ENCODE data around the gene TMC6. TPM values are rescaled to one million over a fixed set of nuclear protein-coding genes. Genes with fewer than 3 reads are reported as not detected.
A peak's percentile ranks its signal among the peaks of the same experiment; 100 is the strongest.

TMC6 gene
- total RNA-seq, 1 donor from 2014 or later = 94.4 TPM

DNA sequence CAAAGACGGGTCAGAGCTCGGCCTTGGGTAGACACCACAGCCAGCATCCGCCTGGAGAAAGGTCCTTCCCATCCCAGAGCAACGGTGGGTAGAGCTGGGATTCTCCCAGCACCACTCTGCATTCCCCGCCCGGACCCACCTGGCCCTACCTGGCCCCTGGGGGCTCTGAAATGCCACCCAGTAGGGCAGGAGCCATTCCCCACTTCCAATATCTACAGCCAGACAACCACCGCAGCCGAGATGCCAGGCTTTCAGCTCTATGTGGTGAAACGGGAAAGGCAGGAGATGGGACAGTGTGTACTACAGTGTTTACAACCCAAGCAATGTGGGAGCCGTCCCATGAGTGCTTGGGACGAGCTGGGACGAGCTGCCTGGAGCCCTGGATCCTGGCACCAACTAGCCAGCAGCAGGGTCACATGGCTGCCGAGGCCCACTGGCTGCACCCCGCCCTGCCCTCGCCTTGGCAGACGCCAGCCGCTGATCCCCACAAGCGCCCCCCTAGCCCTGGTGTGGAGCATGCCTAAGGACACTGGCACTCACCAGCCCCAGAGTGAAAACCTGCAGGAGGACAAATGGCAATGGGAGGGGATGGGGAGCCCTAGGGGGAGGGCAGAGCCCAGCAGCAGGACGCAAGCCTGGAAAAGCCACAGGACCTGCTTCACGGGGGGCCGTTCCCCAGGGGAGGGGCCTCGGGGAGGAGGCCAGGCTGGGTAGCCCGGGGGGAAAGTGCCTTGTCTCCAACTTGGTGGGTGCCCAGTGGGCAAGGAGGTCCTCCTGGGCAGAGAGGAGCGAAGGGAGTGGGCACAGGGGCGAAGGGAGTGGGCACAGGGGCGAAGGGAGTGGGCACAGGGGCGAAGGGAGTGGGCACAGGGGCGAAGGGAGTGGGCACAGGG, 13.5 kb downstream of the TMC6 start:
- TF ChIP-seq, protein P1, sequence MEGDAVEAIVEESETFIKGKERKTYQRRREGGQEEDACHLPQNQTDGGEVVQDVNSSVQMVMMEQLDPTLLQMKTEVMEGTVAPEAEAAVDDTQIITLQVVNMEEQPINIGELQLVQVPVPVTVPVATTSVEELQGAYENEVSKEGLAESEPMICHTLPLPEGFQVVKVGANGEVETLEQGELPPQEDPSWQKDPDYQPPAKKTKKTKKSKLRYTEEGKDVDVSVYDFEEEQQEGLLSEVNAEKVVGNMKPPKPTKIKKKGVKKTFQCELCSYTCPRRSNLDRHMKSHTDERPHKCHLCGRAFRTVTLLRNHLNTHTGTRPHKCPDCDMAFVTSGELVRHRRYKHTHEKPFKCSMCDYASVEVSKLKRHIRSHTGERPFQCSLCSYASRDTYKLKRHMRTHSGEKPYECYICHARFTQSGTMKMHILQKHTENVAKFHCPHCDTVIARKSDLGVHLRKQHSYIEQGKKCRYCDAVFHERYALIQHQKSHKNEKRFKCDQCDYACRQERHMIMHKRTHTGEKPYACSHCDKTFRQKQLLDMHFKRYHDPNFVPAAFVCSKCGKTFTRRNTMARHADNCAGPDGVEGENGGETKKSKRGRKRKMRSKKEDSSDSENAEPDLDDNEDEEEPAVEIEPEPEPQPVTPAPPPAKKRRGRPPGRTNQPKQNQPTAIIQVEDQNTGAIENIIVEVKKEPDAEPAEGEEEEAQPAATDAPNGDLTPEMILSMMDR (conservative IDR thresholded peaks at IDR 0.05) = no peak
- Mint-ChIP-seq H3K9me3 (no peaks in the 10 kb centered on the region), H3K4me3 (no peak overlapping the region), H3K27ac (no peak overlapping the region), H3K36me3 (peaks cover 3% of the 10 kb centered on the region), H3K4me1 (ENCODE audit: unreplicated experiment) (peaks cover 6% of the 10 kb centered on the region), H3K27me3 (no peaks in the 10 kb centered on the region)
- DNase-seq (ENCODE audit: extremely low spot score, unreplicated experiment) = no peak

DNA sequence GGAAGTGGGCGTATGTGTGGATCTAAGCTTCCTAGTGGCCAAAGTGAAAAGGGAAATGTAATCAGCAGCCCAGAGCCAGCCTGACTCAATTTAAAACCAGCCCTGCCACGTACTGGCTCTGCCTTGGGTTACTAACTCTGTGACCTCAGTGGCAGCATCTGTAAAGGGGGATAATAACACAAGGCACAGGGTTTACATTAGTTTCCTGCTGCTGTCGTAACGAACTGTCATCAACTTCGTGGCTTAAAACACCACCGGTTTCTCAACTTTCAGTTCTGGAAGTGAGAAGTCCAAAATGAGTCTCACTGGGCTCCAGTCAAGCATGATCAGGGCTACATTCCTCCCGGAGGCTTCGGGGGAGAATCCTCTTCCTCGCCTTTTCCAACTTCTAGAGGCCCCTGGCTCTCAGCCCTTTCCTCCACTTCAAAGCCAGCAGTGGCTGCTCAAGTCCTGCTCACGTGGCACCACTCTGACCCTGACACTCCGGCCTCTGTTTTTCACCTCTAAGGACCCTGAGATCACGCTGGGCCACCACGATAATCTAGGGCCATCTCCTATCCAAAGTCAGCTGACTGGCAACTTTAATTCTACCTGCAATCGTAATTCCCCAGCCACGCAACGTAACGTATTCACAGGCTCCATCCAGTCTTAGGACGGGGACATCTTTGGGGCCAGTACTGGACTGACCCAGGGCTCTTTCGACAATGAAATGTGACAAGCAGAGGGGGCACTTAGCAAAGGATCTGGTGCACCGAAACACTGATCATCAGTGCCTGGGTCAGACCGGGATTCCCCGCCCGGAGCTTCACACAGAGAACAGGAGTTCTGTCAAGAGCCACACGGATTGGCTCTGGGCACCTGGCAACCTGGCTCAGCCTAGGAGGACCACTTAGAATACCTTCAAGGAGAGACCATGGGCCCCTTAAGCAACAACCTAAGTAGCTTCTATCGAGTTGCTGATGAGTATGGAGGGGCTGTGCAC, 14.5 kb downstream of the TMC6 start:
- no peak overlapping the region for H3K4me3 Mint-ChIP-seq
- TF ChIP-seq, protein P1 (conservative IDR thresholded peaks at IDR 0.05) = no peak
- H3K27ac Mint-ChIP-seq = peak overlapping the region; percentile 12
- no peaks in the 10 kb centered on the region for H3K9me3 Mint-ChIP-seq
- H3K27me3 Mint-ChIP-seq = no peaks in the 10 kb centered on the region
- no peak for DNase-seq (ENCODE audit: extremely low spot score, unreplicated experiment)
- H3K4me1 Mint-ChIP-seq (ENCODE audit: unreplicated experiment) = peaks cover 6% of the 10 kb centered on the region
- H3K36me3 Mint-ChIP-seq = peaks cover 3% of the 10 kb centered on the region

DNA sequence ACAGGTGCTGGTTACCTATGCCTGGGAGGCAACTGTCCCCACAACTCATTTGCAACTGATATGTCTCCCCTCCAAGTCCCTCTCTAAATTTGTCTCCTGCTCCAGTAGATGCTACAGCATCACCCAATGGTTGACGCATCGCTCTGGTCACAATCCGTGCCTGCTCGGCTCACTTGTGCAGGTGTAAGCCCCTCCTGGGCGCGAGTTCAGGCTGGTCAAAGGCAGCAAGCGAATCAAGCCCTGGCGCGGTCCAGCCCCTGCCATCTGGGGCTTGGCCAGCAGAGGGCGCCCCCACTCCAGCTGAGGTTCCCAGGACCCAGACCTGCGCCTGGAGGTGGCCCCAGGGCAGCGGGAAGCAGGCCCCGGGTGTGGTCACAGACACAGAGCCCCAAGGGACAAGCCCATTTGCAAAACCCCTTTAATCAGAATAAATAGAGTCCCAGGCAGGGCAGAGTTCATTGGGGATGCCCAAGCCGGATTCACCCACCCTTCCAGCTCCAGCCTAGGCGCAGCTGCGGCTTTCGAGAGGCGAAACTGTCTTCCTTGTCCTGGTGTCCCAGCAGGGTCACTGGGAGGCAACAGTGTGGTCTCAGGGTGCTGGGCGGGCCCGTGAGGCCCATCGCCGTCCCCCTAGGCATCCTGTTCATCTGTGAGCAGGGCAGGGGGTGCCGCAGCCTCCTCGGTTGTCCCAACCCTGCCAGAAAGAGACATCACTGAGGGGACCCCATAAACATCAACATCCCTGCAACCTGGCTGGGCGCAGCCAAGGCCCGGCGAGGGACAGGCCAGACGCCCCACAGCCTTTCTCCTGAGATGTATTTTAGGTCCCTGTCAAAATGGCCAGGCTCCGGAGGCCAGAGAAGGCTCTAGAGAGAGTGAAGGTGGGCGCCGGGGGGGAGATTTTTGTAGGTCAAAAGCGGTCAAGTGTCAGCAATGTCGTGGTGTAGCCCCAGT, 15.8 kb downstream of the TMC6 start:
- H3K27me3 Mint-ChIP-seq = no peaks in the 10 kb centered on the region
- H3K9me3 Mint-ChIP-seq = no peaks in the 10 kb centered on the region
- H3K4me1 Mint-ChIP-seq (ENCODE audit: unreplicated experiment) = peaks cover 6% of the 10 kb centered on the region
- H3K4me3 Mint-ChIP-seq = no peak overlapping the region
- H3K36me3 Mint-ChIP-seq = peaks cover 3% of the 10 kb centered on the region
- TF ChIP-seq, protein P1 (conservative IDR thresholded peaks at IDR 0.05) = peak; percentile 99
- H3K27ac Mint-ChIP-seq = peak overlapping the region; percentile 67
- DNase-seq (ENCODE audit: extremely low spot score, unreplicated experiment) = peak; percentile 90

DNA sequence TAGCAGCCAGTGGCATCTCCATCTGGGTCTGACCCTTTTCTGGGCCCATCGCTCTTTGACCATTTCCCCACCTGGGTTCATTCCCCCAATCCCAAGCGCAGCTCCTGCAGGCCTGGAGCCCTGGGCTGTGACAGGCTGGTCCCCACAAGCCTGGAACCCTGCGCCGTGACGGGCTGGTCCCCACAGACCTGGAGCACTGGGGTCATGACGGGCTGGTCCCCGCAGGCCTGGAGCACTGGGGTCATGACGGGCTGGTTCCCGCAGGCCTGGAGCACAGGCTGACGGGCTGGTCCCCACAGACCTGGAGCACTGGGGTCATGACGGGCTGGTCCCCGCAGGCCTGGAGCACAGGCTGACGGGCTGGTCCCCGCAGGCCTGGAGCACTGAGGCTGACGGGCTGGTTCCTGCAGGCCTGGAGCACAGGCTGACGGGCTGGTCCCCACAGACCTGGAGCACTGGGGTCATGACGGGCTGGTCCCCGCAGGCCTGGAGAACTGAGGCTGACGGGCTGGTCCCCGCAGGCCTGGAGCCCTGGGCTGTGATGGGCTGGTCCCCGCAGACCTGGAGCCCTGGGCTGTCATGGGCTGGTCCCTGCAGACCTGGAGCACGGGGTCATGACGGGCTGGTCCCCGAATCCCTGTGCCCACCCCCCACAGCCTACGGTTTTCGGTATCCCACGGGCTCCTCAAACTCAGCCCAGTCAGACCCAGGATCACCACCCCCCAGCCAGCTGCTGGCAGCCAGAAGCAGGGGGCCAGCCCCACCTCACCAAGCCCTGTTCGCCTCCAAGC, 16.6 kb downstream of the TMC6 start:
- Mint-ChIP-seq H3K36me3 (peaks cover 5% of the 10 kb centered on the region), H3K4me1 (ENCODE audit: unreplicated experiment) (peaks cover 6% of the 10 kb centered on the region)

More for the DNA sequence above, 16.6 kb downstream of the TMC6 start:
- no peaks in the 10 kb centered on the region for H3K27me3 Mint-ChIP-seq
- peak overlapping the region; percentile 67 for H3K27ac Mint-ChIP-seq
- TF ChIP-seq, protein P1 (conservative IDR thresholded peaks at IDR 0.05) = no peak
- peak; percentile 69 for DNase-seq (ENCODE audit: extremely low spot score, unreplicated experiment)
- H3K9me3 Mint-ChIP-seq = no peaks in the 10 kb centered on the region
- no peak overlapping the region for H3K4me3 Mint-ChIP-seq
